K562 (cell line): ENCODE data around the gene S100A4.

Experiments used
- NUFIP1 ChIP-seq: fragments of 450-650 bp; IDR thresholded peaks from 2 replicates; pipeline ENCODE4 v1.6.1; 2018; ENCODE audit not compliant: partially characterized antibody
- PURB ChIP-seq: sonication (generic); formaldehyde crosslinking; IDR thresholded peaks from 2 replicates; pipeline ENCODE4 v1.9.0; 2021; ENCODE audit warnings: low read depth, mild to moderate bottlenecking, missing genetic modification reagents
- ZKSCAN8 ChIP-seq: fragments of 200-800 bp; sonication (Bioruptor generic); IDR thresholded peaks from 2 replicates; pipeline ENCODE4 v1.6.1; 2016; ENCODE audit warnings: missing genetic modification characterization, missing compliant biosample characterization
- ZNF76 ChIP-seq: fragments of 250-450 bp; sonication (Bioruptor Pico); IDR thresholded peaks from 2 replicates; pipeline ENCODE4 v1.4.0; 2020; ENCODE audit warnings: mild to moderate bottlenecking, moderate library complexity, borderline replicate concordance
- TF ChIP-seq, protein P1 (sequence below), 3 experiments: IDR thresholded peaks in 2 of 3; conservative IDR thresholded peaks in 1 of 3; 2 replicates each; pipeline ENCODE4 v1.5.1; 2011 to 2012; ENCODE audit warnings: low read length in 3 of 3, mild to moderate bottlenecking in 3 of 3, control low read depth in 2 of 3, improper control_type of control experiment in 1 of 3, inconsistent platforms in 1 of 3, low read depth in 1 of 3, mixed read lengths in 1 of 3, moderate library complexity in 1 of 3; ENCODE audit not compliant: insufficient read depth in 2 of 3

DNA sequence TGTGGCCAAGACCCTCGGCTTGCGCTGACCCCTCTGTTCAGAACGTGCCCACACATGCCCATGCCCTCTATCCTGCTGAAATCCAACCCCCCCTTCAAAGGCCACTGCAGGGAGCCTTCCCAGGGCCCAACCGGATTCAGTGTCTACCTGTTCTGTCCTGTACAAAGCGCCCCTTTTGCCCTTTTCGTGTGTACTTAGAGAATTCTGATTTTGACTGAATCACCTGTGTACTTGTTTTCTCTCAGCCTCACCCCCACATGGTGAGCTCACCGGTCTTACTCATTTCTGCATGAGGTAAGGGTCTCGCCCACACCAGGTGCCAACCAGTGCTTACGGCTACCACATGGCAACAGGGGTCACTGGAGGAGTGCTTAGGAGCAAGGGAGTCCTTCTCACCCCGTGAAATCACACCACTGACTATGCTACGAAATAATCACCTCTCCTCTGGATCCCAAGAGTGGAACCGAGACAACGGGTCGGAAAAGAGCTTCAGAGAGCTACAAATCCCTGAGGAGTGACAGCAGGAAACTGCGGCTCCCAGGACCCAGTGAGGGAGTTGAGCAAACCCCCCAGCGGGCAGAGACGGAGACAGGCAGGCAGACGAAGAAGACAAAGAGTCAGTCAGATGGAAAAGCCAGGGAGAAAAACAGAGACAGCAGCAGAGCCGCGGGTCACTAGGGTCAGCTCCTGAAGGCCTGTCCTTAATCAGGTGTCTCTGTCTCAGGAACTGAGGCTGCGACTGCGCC lies 22.2 kb upstream of the S100A4 start:
- TF ChIP-seq ZNF76 (CRISPR knock-in tag) = no peak
- TF ChIP-seq, protein P1, sequence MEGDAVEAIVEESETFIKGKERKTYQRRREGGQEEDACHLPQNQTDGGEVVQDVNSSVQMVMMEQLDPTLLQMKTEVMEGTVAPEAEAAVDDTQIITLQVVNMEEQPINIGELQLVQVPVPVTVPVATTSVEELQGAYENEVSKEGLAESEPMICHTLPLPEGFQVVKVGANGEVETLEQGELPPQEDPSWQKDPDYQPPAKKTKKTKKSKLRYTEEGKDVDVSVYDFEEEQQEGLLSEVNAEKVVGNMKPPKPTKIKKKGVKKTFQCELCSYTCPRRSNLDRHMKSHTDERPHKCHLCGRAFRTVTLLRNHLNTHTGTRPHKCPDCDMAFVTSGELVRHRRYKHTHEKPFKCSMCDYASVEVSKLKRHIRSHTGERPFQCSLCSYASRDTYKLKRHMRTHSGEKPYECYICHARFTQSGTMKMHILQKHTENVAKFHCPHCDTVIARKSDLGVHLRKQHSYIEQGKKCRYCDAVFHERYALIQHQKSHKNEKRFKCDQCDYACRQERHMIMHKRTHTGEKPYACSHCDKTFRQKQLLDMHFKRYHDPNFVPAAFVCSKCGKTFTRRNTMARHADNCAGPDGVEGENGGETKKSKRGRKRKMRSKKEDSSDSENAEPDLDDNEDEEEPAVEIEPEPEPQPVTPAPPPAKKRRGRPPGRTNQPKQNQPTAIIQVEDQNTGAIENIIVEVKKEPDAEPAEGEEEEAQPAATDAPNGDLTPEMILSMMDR (IDR thresholded peaks at IDR 0.05 in 2 of 3, conservative IDR thresholded peaks at IDR 0.05 in 1 of 3; ENCODE audit: insufficient read depth in 2 of 3, low read depth in 1 of 3, low read length in 3 of 3) = no peak
- no peak for TF ChIP-seq ZKSCAN8 (CRISPR knock-in tag)
- no peak for TF ChIP-seq PURB (CRISPR knock-in tag)
- no peak for TF ChIP-seq NUFIP1
